Liver (tissue), 9 donors: ENCODE results near the gene CCDC186. TPM values are rescaled to one million over a fixed set of nuclear protein-coding genes. Genes with fewer than 3 reads are reported as not detected.

Source experiments
- DNase-seq: peaks from one replicate; pipeline ENCODE4 v3.0.0-alpha.2; 2017; ENCODE audit warnings: low spot score
- H3K27ac ChIP-seq, 2 donors: one replicate each; pipeline ENCODE4 v1.7.0; 2013; ENCODE audit warnings: inconsistent platforms in 2 of 2, low read length in 2 of 2, control low read depth in 1 of 2, low read depth in 1 of 2, mild to moderate bottlenecking in 1 of 2
- H3K27me3 ChIP-seq, 4 donors: one replicate each; pipeline versions ENCODE4 v1.6.1 to v1.7.0; 2013; ENCODE audit warnings: low read length in 3 of 4, inconsistent platforms in 1 of 4, mild to moderate bottlenecking in 1 of 4, moderate library complexity in 1 of 4; ENCODE audit not compliant: control insufficient read depth in 4 of 4, insufficient read depth in 4 of 4
- H3K36me3 ChIP-seq, 4 donors: one replicate each; pipeline versions ENCODE4 v1.6.1 to v1.7.0; 2013; ENCODE audit warnings: low read length in 3 of 4, mild to moderate bottlenecking in 3 of 4, low read depth in 1 of 4, moderate library complexity in 1 of 4; ENCODE audit not compliant: control insufficient read depth in 4 of 4, insufficient read depth in 3 of 4
- H3K4me1 ChIP-seq, 4 donors: one replicate each; pipeline versions ENCODE4 v1.6.1 to v1.7.0; 2013; ENCODE audit warnings: low read length in 3 of 4, mild to moderate bottlenecking in 3 of 4, moderate library complexity in 1 of 4; ENCODE audit not compliant: control insufficient read depth in 4 of 4, insufficient read depth in 4 of 4
- H3K4me3 ChIP-seq, 3 donors: one replicate each; pipeline versions ENCODE4 v1.6.1 to v1.7.0; 2013; ENCODE audit warnings: low read length in 3 of 3, control low read depth in 1 of 3, low read depth in 1 of 3, mild to moderate bottlenecking in 1 of 3
- H3K9ac ChIP-seq, 2 donors: one replicate each; pipeline ENCODE4 v1.7.0; 2013; ENCODE audit warnings: low read length in 2 of 2, mild to moderate bottlenecking in 2 of 2, moderate library complexity in 2 of 2, control low read depth in 1 of 2, low read depth in 1 of 2
- H3K9me3 ChIP-seq, 4 donors: one replicate each; pipeline versions ENCODE4 v1.6.1 to v1.7.0; 2013; ENCODE audit warnings: low read length in 3 of 4; ENCODE audit not compliant: control insufficient read depth in 4 of 4
- ATF3 ChIP-seq: IDR thresholded peaks from 2 replicates; pipeline ENCODE4 v1.6.1; 2016; ENCODE audit warnings: antibody characterized with exemption
- CTCF ChIP-seq: fragments of 150-350 bp; IDR thresholded peaks from 2 replicates; pipeline ENCODE4 v1.5.1; 2017; ENCODE audit warnings: improper control_type of control experiment, low read depth, low read length; ENCODE audit not compliant: missing input control
- EGR1 ChIP-seq, 2 donors: IDR thresholded peaks; 2 replicates each; pipeline ENCODE4 v1.6.1; 2016 to 2018; ENCODE audit warnings: antibody characterized with exemption in 2 of 2, low read depth in 2 of 2
- FOXA1 ChIP-seq: IDR thresholded peaks from 2 replicates; pipeline ENCODE4 v1.6.1; 2016; ENCODE audit warnings: antibody characterized with exemption
- FOXA2 ChIP-seq: IDR thresholded peaks from 2 replicates; pipeline ENCODE4 v1.6.1; 2016; ENCODE audit warnings: antibody characterized with exemption
- GABPA ChIP-seq, 2 donors: IDR thresholded peaks in 1 of 2; conservative IDR thresholded peaks in 1 of 2; 2 replicates each; pipeline ENCODE4 v1.6.1; 2016; ENCODE audit warnings: antibody characterized with exemption in 2 of 2, mild to moderate bottlenecking in 1 of 2, moderate library complexity in 1 of 2
- HNF4A ChIP-seq, 2 donors: conservative IDR thresholded peaks; 2 replicates each; pipeline ENCODE4 v1.6.1; 2016; ENCODE audit warnings: antibody characterized with exemption in 2 of 2, mild to moderate bottlenecking in 2 of 2
- HNF4G ChIP-seq: IDR thresholded peaks from 2 replicates; pipeline ENCODE4 v1.6.1; 2016; ENCODE audit warnings: antibody characterized with exemption
- JUND ChIP-seq, 2 donors: IDR thresholded peaks; 2 replicates each; pipeline ENCODE4 v1.6.1; 2016; ENCODE audit warnings: antibody characterized with exemption in 2 of 2
- MAX ChIP-seq: IDR thresholded peaks from 2 replicates; pipeline ENCODE4 v1.6.1; 2016; ENCODE audit warnings: antibody characterized with exemption
- NR2F2 ChIP-seq: IDR thresholded peaks from 2 replicates; pipeline ENCODE4 v1.6.1; 2016; ENCODE audit warnings: antibody characterized with exemption
- RAD21 ChIP-seq, 2 donors: IDR thresholded peaks; 2 replicates each; pipeline ENCODE4 v1.6.1; 2016; ENCODE audit warnings: antibody characterized with exemption in 2 of 2, mild to moderate bottlenecking in 2 of 2
- RXRA ChIP-seq, 2 donors: IDR thresholded peaks; 2 replicates each; pipeline ENCODE4 v1.6.1; 2017 to 2018; ENCODE audit warnings: antibody characterized with exemption in 2 of 2, mild to moderate bottlenecking in 1 of 2
- SP1 ChIP-seq: IDR thresholded peaks from 2 replicates; pipeline ENCODE4 v1.6.1; 2018; ENCODE audit warnings: antibody characterized with exemption, mild to moderate bottlenecking
- TAF1 ChIP-seq: conservative IDR thresholded peaks from 2 replicates; pipeline ENCODE4 v1.6.1; 2016; ENCODE audit warnings: antibody characterized with exemption, mild to moderate bottlenecking
- YY1 ChIP-seq: IDR thresholded peaks from 2 replicates; pipeline ENCODE4 v1.6.1; 2016; ENCODE audit warnings: antibody characterized with exemption, mild to moderate bottlenecking
- ZBTB33 ChIP-seq: IDR thresholded peaks from 2 replicates; pipeline ENCODE4 v1.6.1; 2016; ENCODE audit warnings: antibody characterized with exemption
- WGBS: extraction: QIAGEN DNeasy Blood & Tissue Kit; methylation state at CpG from one replicate; pipeline ENCODE4 v1.1.7; 2013; 5-methylcytosine and 5-hydroxymethylcytosine counted together
- polyA plus RNA-seq, 2 donors: library from polyadenylated mRNA; stranded (reverse) in 1 of 2; unstranded in 1 of 2; fragments of 200-250 nt in 1 of 2; fragments of >200 nt in 1 of 2; fragmentation: Nextera tagmentation in 1 of 2; extraction: Ambion mirVana in 1 of 2; gene quantifications; one replicate each; pipeline versions ENCODE4 v1.2.1 to v1.2.3, GENCODE V29; 2013 to 2015
- total RNA-seq, 2 donors: library from RNA; depleted of rRNA; stranded (reverse); fragments of >200 nt; gene quantifications; one replicate each; pipeline ENCODE4 v1.2.3, GENCODE V29; 2014
- TF ChIP-seq, protein P1 (sequence below): IDR thresholded peaks from 2 replicates; pipeline ENCODE4 v1.6.1; 2016; ENCODE audit warnings: antibody characterized with exemption, mild to moderate bottlenecking
- donor health status: healthy.
- donor health status: healthy.
- donor health status: healthy.
- donor health status: healthy.
- donor health status: healthy.

CCDC186 gene
- total and polyA plus RNA-seq, 4 donors, result 1.9 to 11.6 (median 6.1) TPM

- no peaks in the 10 kb centered on the region for H3K27me3 ChIP-seq
- TF ChIP-seq GABPA (IDR thresholded peaks at IDR 0.05 in 1 of 2, conservative IDR thresholded peaks at IDR 0.05 in 1 of 2), result no peak
- TF ChIP-seq, protein P1, sequence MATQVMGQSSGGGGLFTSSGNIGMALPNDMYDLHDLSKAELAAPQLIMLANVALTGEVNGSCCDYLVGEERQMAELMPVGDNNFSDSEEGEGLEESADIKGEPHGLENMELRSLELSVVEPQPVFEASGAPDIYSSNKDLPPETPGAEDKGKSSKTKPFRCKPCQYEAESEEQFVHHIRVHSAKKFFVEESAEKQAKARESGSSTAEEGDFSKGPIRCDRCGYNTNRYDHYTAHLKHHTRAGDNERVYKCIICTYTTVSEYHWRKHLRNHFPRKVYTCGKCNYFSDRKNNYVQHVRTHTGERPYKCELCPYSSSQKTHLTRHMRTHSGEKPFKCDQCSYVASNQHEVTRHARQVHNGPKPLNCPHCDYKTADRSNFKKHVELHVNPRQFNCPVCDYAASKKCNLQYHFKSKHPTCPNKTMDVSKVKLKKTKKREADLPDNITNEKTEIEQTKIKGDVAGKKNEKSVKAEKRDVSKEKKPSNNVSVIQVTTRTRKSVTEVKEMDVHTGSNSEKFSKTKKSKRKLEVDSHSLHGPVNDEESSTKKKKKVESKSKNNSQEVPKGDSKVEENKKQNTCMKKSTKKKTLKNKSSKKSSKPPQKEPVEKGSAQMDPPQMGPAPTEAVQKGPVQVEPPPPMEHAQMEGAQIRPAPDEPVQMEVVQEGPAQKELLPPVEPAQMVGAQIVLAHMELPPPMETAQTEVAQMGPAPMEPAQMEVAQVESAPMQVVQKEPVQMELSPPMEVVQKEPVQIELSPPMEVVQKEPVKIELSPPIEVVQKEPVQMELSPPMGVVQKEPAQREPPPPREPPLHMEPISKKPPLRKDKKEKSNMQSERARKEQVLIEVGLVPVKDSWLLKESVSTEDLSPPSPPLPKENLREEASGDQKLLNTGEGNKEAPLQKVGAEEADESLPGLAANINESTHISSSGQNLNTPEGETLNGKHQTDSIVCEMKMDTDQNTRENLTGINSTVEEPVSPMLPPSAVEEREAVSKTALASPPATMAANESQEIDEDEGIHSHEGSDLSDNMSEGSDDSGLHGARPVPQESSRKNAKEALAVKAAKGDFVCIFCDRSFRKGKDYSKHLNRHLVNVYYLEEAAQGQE, result no peak
- no peak for TF ChIP-seq EGR1 (IDR thresholded peaks at IDR 0.05; ENCODE audit: low read depth in 2 of 2)
- no peak for TF ChIP-seq JUND (IDR thresholded peaks at IDR 0.05)
- peak; percentile 32 for TF ChIP-seq SP1
- no peak for TF ChIP-seq MAX
- no peak for TF ChIP-seq YY1
- TF ChIP-seq HNF4G, result no peak
- TF ChIP-seq RAD21 (IDR thresholded peaks at IDR 0.05), result no peak
- TF ChIP-seq NR2F2, result peak; percentile 46
- no peak for TF ChIP-seq TAF1
- TF ChIP-seq ATF3, result no peak
- TF ChIP-seq ZBTB33, result no peak
- no peak for TF ChIP-seq CTCF
- no peak for TF ChIP-seq FOXA2
- peak; percentile 20 to 35 for TF ChIP-seq HNF4A (conservative IDR thresholded peaks at IDR 0.05)
- no peak for TF ChIP-seq FOXA1
- TF ChIP-seq RXRA (IDR thresholded peaks at IDR 0.05), result peak; percentile 59 to 72
- no peaks in the 10 kb centered on the region for H3K9me3 ChIP-seq
- H3K9ac ChIP-seq, result peak overlapping the region in 1 of 2 donors; percentile 33
- H3K4me1 ChIP-seq, result peaks cover 0 to 16% (median 8%) of the 10 kb centered on the region in 4 donors
- 3% methylated on average over 19 of the region's 19 CpGs for WGBS
- DNase-seq, result no peak
- peak overlapping the region; percentile 90 for H3K27ac ChIP-seq
- peak overlapping the region; percentile 73 to 89 (median 77) for H3K4me3 ChIP-seq
- H3K36me3 ChIP-seq, result no peaks in the 10 kb centered on the region
Observed at GRCh38 chr10:114174695-114175188, 739 bp upstream of the CCDC186 start.
